Measurements from ENCODE around the gene HINT3.

DNA sequence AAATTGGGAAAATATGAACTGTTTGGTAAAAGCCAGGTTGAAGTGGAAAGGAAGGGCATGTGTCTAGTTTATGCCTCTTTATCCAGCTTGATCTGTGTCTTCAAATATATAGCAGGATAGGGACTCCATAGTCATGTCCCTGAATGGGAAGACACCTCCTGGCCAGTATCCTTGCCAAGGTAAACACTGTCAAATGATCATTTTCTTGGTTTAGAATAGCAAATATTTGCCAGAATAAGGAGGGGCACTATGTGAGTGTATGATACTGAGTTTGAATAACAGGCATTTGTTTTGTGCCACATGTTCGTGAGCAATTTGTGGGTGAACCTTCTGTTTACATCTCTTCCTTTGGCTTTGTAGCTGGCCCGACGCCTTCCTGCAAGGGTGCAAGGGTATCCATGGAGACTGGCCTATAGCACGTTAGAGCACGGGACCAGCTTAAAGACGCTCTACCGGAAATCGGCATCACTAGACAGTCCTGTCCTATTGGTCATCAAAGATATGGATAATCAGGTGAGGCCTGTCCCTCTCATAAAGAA, 34.2 kb upstream of the HINT3 start:
- TF ChIP-seq, protein P1, sequence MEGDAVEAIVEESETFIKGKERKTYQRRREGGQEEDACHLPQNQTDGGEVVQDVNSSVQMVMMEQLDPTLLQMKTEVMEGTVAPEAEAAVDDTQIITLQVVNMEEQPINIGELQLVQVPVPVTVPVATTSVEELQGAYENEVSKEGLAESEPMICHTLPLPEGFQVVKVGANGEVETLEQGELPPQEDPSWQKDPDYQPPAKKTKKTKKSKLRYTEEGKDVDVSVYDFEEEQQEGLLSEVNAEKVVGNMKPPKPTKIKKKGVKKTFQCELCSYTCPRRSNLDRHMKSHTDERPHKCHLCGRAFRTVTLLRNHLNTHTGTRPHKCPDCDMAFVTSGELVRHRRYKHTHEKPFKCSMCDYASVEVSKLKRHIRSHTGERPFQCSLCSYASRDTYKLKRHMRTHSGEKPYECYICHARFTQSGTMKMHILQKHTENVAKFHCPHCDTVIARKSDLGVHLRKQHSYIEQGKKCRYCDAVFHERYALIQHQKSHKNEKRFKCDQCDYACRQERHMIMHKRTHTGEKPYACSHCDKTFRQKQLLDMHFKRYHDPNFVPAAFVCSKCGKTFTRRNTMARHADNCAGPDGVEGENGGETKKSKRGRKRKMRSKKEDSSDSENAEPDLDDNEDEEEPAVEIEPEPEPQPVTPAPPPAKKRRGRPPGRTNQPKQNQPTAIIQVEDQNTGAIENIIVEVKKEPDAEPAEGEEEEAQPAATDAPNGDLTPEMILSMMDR (IDR thresholded peaks at IDR 0.05), result no peak
- TF ChIP-seq POLR2A (IDR thresholded peaks at IDR 0.05) (no peak), POLR2AphosphoS5 (IDR thresholded peaks at IDR 0.05) (no peak), EP300 (IDR thresholded peaks at IDR 0.05) (no peak)

Data from suprapubic skin (tissue), 4 donors.